ENCODE results near the gene RPS6KC1. TPM values are rescaled to one million over a fixed set of nuclear protein-coding genes. Genes with fewer than 3 reads are reported as not detected.

The RPS6KC1 gene
- total and polyA plus RNA-seq, 7 donors = 3.9 to 37.4 (median 23.1) TPM

DNA sequence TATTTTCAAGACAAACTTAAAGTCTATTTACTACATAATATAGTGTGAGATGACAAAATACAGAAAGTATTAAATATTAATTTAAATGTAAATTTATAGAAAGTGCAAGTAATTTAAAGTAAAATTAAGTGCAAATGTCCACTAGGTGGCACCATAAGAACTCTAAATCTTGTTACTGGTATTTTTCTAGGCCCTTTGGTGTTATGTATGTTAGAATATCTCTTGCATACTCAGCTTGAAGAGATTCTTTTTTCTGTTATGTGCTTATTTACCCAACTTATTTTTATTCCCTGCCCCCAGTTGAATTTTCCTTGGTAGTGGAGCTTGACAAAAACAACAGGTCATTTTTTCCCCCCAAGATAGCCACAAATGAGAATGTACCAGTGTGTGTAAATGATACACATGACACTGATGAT lies 71.5 kb downstream of the RPS6KC1 start:
- Histone ChIP-seq H3K27me3 (no peaks in the 10 kb centered on the region), H3K4me1 (peaks cover 0 to 6% (median 0%) of the 10 kb centered on the region in 4 donors), H3K4me3 (no peak overlapping the region), H3K36me3 (no peaks in the 10 kb centered on the region), H3K27ac (no peak overlapping the region), H3K9me3 (no peaks in the 10 kb centered on the region)
- intact Hi-C loops (cut with DNase I) = loop anchor here (5.0 kb wide), 1 partner anchor 1000 kb away; no protein-coding TSS in a partner anchor
- TF ChIP-seq POLR2AphosphoS5 (IDR thresholded peaks at IDR 0.05) = no peak
- TF ChIP-seq, protein P1, sequence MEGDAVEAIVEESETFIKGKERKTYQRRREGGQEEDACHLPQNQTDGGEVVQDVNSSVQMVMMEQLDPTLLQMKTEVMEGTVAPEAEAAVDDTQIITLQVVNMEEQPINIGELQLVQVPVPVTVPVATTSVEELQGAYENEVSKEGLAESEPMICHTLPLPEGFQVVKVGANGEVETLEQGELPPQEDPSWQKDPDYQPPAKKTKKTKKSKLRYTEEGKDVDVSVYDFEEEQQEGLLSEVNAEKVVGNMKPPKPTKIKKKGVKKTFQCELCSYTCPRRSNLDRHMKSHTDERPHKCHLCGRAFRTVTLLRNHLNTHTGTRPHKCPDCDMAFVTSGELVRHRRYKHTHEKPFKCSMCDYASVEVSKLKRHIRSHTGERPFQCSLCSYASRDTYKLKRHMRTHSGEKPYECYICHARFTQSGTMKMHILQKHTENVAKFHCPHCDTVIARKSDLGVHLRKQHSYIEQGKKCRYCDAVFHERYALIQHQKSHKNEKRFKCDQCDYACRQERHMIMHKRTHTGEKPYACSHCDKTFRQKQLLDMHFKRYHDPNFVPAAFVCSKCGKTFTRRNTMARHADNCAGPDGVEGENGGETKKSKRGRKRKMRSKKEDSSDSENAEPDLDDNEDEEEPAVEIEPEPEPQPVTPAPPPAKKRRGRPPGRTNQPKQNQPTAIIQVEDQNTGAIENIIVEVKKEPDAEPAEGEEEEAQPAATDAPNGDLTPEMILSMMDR (IDR thresholded peaks at IDR 0.05) = peak; percentile 8 to 54 (median 22)
- no peak for DNase-seq

DNA sequence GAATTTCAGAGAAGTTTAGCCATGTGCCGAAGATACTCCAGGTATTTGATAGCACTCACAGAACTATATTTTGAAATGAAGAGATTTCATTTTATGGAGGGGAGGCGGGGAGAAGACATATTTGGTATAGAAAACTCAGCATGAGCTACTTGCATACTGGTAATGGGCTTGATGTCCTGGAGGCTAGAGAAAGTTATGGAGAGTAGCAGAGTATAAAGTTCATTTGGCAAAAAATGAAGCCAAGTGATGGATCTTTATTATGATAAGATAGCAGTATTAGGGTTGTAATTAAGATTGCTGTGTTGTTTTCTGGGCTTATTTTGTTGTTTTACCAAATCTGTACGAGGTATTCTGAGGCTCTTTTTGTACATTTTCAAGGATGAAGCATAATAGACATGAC lies 72.0 kb downstream of the RPS6KC1 start:
- Histone ChIP-seq H3K36me3 (no peaks in the 10 kb centered on the region), H3K9me3 (no peaks in the 10 kb centered on the region), H3K4me1 (peaks cover 0 to 6% (median 0%) of the 10 kb centered on the region in 4 donors), H3K27ac (no peak overlapping the region), H3K27me3 (no peaks in the 10 kb centered on the region), H3K4me3 (no peak overlapping the region)
- 92 to 93% methylated on average over 3 of the region's 3 CpGs for WGBS, 2 donors
- DNase-seq = no peak
- TF ChIP-seq POLR2AphosphoS5 (IDR thresholded peaks at IDR 0.05) = no peak
- TF ChIP-seq, protein P1 (IDR thresholded peaks at IDR 0.05) = no peak
- no peak for TF ChIP-seq POLR2A (IDR thresholded peaks at IDR 0.05)
- TF ChIP-seq EP300 (IDR thresholded peaks at IDR 0.05) = no peak
- intact Hi-C loops (cut with DNase I) = loop anchor here (5.0 kb wide), 1 partner anchor 999 kb away; no protein-coding TSS in a partner anchor

DNA sequence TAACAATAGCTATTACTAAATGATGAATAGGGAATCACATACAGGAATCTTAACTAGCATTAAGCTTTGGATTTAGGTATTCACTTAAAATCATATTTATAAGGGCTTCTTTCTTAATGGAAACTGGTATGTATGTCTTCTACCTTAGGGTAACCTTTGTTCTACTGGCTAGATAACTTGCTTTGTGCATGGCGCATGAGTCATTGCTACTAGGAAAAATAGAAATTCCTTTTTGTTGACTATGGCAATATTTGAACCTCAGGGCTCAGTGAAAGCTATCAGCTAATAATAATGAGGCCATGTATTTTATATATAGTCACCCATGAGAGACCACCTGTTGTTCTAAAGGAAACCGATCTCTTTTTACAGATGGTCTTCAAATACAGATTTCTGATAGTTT lies 72.5 kb downstream of the RPS6KC1 start:
- TF ChIP-seq POLR2A (IDR thresholded peaks at IDR 0.05) (no peak), EP300 (IDR thresholded peaks at IDR 0.05) (no peak), POLR2AphosphoS5 (IDR thresholded peaks at IDR 0.05) (no peak)
- TF ChIP-seq, protein P1 (IDR thresholded peaks at IDR 0.05) = no peak
- Histone ChIP-seq H3K27me3 (no peaks in the 10 kb centered on the region), H3K27ac (no peak overlapping the region), H3K9me3 (no peaks in the 10 kb centered on the region), H3K4me1 (peaks cover 0 to 6% (median 0%) of the 10 kb centered on the region in 4 donors), H3K36me3 (no peaks in the 10 kb centered on the region), H3K4me3 (no peak overlapping the region)
- WGBS, 2 donors = 97 to 98% methylated on average over 2 of the region's 2 CpGs
- intact Hi-C loops (cut with DNase I) = loop anchor here (5.0 kb wide), 1 partner anchor 999 kb away; no protein-coding TSS in a partner anchor
- no peak for DNase-seq

DNA sequence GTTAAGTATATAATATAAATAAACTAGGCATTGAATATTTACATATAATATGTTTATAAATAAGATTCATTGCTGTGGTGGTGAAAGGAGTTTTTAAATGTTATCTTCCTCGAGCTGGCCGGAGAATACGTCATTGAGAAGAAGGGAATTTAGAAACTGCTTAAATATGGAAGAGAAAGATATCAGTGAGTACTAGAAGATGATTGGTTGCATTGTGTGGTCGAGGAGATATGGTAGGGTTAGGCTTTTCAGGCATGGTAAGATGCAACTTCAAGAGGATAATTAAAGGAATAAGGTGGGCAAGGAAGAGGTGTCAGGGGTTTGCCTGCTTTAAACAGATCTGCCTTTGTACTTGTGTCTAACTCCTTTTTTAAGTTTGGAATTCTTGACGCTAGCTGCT lies 73.5 kb downstream of the RPS6KC1 start:
- no peak for DNase-seq
- no peaks in the 10 kb centered on the region for H3K27me3 ChIP-seq
- WGBS, 2 donors = 89 to 92% methylated on average over 5 of the region's 5 CpGs
- peaks cover 0 to 6% (median 0%) of the 10 kb centered on the region in 4 donors for H3K4me1 ChIP-seq
- no peak overlapping the region for H3K4me3 ChIP-seq
- TF ChIP-seq POLR2AphosphoS5 (IDR thresholded peaks at IDR 0.05) (no peak), EP300 (IDR thresholded peaks at IDR 0.05) (no peak), POLR2A (IDR thresholded peaks at IDR 0.05) (no peak)
- TF ChIP-seq, protein P1 (IDR thresholded peaks at IDR 0.05) = no peak
- no peak overlapping the region for H3K27ac ChIP-seq
- H3K9me3 ChIP-seq = no peaks in the 10 kb centered on the region
- H3K36me3 ChIP-seq = no peaks in the 10 kb centered on the region
- intact Hi-C loops (cut with DNase I) = loop anchor here (5.0 kb wide), 1 partner anchor 998 kb away; no protein-coding TSS in a partner anchor

DNA sequence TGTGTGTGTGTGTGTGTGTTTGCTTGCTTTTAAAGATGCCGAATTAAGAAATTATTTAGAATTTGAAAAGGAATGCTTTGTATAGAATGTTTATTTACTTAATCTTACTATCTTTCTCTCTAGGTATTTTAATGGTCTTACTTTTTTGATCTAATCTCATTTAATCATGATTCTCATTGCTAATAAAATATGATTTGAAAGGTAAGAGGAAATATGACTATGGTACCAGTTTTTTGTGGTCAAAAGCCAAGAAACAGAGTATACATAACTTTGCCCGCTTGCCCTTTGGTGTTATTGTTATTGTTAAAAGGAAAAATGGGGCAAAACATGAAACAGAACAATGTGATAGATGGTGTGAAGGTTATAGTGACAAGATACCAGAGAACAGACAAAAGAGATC lies 74.6 kb downstream of the RPS6KC1 start:
- Histone ChIP-seq H3K9me3 (no peaks in the 10 kb centered on the region), H3K27me3 (no peaks in the 10 kb centered on the region), H3K36me3 (no peaks in the 10 kb centered on the region), H3K4me3 (no peak overlapping the region), H3K4me1 (peaks cover 0 to 6% (median 0%) of the 10 kb centered on the region in 4 donors), H3K27ac (no peak overlapping the region)
- no peak for DNase-seq
- intact Hi-C loops (cut with DNase I) = no loop called here
- TF ChIP-seq, protein P1 (IDR thresholded peaks at IDR 0.05) = no peak
- TF ChIP-seq POLR2A (IDR thresholded peaks at IDR 0.05) (no peak), POLR2AphosphoS5 (IDR thresholded peaks at IDR 0.05) (no peak), EP300 (IDR thresholded peaks at IDR 0.05) (no peak)
- 90 to 93% methylated on average over 2 of the region's 2 CpGs for WGBS, 2 donors

All from sigmoid colon (tissue), 7 donors.